IPS-18c (cell line): ENCODE measurements around the gene PDE9A.

Source experiments
- H3K4me3 ChIP-seq: 2 replicates; pipeline ENCODE4 v1.7.0; 2013; ENCODE audit warnings: low read depth, mild to moderate bottlenecking, low read length, moderate library complexity; ENCODE audit not compliant: insufficient read depth
- H3K9me3 ChIP-seq: one replicate; pipeline ENCODE4 v1.6.1; 2013; ENCODE audit warnings: mild to moderate bottlenecking, low read length, moderate library complexity; ENCODE audit not compliant: control insufficient read depth, insufficient read depth

PDE9A gene

GRCh38 chr21:42759594-42759927, 106.1 kb downstream of the PDE9A start:
- no peaks in the 10 kb centered on the region for H3K9me3 ChIP-seq
- H3K4me3 ChIP-seq = no peak overlapping the region

GRCh38 chr21:42760361-42760950, 107.0 kb downstream of the PDE9A start:
- Histone ChIP-seq H3K4me3 (no peak overlapping the region), H3K9me3 (no peaks in the 10 kb centered on the region)

- Histone ChIP-seq H3K9me3 (no peaks in the 10 kb centered on the region), H3K4me3 (no peak overlapping the region)
Observed at GRCh38 chr21:42760951-42761751, 107.7 kb downstream of the PDE9A start.

GRCh38 chr21:42761776-42762335, 108.4 kb downstream of the PDE9A start:
- H3K9me3 ChIP-seq = no peaks in the 10 kb centered on the region
- no peak overlapping the region for H3K4me3 ChIP-seq

GRCh38 chr21:42763581-42764442, 110.4 kb downstream of the PDE9A start:
- Histone ChIP-seq H3K4me3 (no peak overlapping the region), H3K9me3 (no peaks in the 10 kb centered on the region)

- H3K9me3 ChIP-seq = no peaks in the 10 kb centered on the region
- H3K4me3 ChIP-seq = no peak overlapping the region
Observed at GRCh38 chr21:42764443-42764760, 111.0 kb downstream of the PDE9A start.

GRCh38 chr21:42764883-42765282, 111.5 kb downstream of the PDE9A start:
- H3K4me3 ChIP-seq = no peak overlapping the region
- H3K9me3 ChIP-seq = no peaks in the 10 kb centered on the region

- Histone ChIP-seq H3K4me3 (no peak overlapping the region), H3K9me3 (no peaks in the 10 kb centered on the region)
Observed at GRCh38 chr21:42765656-42766055, 112.2 kb downstream of the PDE9A start.

GRCh38 chr21:42766739-42767560, 113.5 kb downstream of the PDE9A start:
- no peaks in the 10 kb centered on the region for H3K9me3 ChIP-seq
- H3K4me3 ChIP-seq = no peak overlapping the region

GRCh38 chr21:42767561-42767835, 114.1 kb downstream of the PDE9A start:
- Histone ChIP-seq H3K9me3 (no peaks in the 10 kb centered on the region), H3K4me3 (no peak overlapping the region)

GRCh38 chr21:42768324-42769121, 115.1 kb downstream of the PDE9A start:
- H3K9me3 ChIP-seq = no peaks in the 10 kb centered on the region
- H3K4me3 ChIP-seq = no peak overlapping the region

GRCh38 chr21:42769183-42769819, 115.9 kb downstream of the PDE9A start:
- Histone ChIP-seq H3K9me3 (no peaks in the 10 kb centered on the region), H3K4me3 (no peak overlapping the region)

- H3K9me3 ChIP-seq = no peaks in the 10 kb centered on the region
- no peak overlapping the region for H3K4me3 ChIP-seq
Observed at GRCh38 chr21:42769820-42770716, 116.6 kb downstream of the PDE9A start.

- Histone ChIP-seq H3K9me3 (no peaks in the 10 kb centered on the region), H3K4me3 (no peak overlapping the region)
Observed at GRCh38 chr21:42770717-42771502, 117.5 kb downstream of the PDE9A start.

GRCh38 chr21:42771503-42771805, 118.0 kb downstream of the PDE9A start:
- Histone ChIP-seq H3K4me3 (no peak overlapping the region), H3K9me3 (no peaks in the 10 kb centered on the region)
